ENCODE measurements around the gene GALNT2.
A peak's percentile ranks its signal among the peaks of the same experiment; 100 is the strongest.

Gene GALNT2

DNA sequence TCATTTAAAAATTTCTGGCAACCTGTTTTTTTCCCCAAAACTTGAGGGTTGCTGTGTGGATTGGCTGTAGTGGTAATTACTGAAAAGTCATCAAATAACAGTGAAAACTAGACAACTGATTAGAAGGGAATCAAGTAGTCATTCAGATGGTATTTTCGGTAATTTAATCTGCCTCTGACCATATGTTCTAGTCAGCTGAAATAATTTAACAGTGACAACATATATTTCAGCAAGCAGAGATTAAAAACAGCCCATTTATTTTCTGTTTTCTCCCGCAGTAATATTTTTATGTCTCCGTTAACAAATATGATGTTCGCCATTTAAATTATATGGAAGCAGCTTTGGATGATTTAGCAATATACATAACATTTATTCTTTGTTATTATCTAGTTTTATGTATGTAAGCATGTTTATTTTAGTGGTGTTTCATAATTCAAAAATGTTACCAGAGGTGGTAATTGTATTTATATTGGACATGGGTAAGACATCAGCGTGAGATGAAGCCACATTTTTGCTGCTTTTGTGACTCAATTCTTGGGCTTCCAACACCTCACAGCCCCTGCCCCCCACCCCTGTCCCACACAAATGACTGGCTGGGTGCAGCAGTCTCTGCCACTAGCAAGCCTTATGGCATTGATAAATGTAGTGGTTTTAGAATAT lies 104.4 kb downstream of the GALNT2 start:
- no peak for DNase-seq

DNA sequence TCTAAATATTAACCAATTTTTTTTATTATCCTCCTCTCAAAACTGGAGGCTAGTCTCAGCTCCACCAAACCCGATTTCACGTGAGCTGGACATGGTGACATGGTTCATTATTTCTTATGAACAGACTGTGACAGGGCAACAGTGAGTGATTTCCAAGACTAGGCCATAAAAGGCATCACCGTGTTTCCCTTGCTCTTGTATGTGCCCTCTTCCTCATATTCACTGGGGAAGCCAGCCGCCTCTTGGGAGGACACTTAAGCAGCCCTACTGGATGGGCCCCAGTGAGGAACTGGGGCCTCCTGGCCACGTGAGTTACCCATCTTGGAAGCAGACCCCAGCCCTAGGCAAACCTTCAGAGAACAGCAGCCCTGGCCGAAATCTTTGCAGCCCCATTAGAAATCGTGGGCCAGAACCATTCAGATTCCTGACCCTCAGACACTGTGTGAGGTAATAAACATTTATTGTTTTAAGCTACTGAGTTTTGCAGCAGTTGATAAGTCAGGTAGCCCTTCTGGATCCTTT lies 105.0 kb downstream of the GALNT2 start:
- no peak for DNase-seq

DNA sequence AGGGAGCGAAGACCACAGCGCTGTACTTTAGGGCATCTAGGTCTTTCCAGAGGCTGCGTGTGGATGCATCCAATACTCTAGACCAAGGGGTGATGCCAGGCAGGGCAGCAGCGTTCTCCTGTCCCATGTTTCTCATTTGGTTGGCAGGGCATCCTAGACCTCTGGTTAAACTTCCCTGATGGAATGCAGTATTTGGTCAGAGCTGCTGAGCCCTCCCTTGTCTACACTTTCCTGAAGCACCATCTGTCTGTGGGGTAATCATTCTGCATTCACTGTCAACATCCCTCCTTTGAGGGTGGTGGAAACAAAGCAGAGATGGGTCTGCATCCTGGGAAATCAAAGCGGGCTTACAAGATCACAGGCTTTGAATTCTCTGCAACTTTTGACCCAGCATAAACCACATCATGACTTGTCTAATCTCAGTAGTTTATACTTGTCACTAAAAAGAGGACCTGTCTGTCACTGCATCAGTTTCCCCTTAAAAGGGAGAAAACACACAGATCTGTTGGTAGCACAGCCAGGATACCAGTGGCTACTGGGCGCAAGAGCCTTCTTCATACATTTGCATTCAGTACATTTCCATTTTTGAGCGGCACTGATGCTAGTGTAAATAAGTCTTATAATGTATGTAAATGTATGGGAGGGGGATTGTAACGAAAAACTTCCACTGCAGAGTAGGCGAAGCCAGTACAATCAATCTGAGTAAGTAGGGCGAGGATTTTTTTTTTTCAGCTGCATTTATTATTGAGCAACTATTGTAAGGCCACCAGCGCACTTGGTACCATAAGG lies 106.3 kb downstream of the GALNT2 start:
- no peak for DNase-seq

DNA sequence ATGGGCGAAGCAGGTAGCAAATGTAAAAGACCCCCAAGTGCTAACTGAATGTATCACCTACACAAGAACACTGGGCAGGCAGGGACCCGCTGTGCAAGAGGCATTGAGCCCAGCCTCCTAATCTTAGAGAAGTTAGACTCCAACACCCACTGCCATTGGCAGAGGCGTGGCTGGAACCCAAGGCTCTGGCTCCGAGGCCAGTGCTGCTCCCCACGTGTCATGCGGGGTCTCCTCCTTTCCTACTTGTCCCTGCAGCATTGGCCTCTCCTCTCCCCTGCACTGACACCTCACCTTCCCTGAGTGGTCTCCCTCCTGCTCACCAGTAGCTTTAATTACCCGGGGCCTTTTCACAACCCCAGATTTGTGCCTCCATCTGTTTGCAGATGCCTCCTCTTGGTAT lies 107.0 kb downstream of the GALNT2 start:
- no peak for DNase-seq

DNA sequence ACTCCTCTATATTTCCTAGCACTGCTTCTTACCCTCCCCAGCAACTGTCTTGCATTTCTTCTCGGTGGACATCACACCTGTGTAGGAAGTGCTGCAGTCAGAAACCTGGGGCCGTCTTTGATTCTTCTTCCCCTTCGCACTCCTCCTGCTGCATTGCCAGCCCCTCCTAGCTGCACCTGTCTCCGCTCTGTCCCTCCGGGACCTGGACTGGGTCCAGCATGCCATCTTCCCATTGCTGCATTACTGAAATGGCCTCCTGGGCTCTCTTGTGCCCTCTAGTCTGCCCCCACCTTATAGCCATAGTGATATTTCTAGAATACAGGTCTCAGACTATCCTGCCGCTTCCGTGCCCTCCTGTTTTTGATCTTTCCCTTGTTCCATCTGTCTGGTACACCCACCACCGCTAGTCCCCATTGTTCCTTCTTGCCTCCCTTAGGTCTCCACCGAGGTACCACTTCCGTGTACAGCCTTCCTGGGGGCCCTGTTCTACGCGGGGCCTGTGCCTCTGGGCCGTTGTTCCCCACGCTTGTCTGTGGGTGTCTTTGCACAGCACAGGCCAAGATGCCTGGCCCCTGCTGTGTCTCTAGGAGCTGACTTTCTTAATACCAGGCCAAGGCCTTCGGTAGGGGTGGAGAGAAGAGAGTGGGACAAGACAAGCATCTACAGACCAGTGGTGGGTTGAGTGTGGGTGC lies 107.6 kb downstream of the GALNT2 start:
- no peak for DNase-seq

DNA sequence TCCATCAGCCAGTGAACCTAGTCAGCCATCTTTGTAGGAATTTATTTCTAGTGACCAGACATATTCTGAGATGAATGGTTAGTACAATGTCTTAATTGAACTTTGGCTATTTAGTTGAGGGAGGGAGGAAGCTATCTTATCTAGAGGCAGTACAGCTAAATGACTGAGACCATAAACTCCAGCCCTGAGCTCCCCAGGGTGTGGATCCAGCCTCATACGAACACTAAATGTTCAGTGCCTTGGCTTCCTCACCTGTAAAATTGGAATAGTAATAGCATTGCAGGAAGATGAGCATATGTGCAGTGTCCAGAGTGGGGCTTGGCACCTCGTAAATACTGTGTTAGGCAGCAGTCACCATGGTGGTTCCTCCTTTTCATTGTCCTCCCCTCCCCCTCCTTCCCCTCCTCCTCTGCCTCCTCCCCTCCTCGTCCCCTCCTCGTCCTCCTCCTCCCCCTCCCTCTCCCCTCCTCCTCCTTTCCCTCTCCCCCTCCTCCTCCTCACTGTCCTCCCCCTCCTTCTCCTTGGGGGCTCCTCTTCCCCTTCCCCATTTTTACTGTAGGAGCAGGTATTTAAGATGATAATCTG lies 108.2 kb downstream of the GALNT2 start:
- DNase-seq: no peak

DNA sequence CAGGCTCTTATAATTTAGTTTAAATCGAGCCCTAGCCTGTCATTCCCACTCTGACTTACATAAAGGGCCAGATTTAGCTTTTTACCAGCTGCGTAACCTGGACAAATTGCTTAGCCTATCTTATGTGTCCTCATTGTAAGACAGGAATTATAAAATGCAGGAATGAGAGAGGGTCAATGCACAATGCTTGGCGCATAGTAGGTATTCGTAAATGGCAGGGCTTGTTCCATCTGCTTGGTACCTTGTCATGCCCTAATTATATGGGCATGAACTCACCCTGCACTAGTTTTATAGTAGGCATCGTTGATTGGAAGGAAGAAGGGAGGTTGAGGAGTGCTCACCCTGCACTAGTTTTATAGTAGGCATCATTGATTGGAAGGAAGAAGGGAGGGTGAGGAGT lies 108.8 kb downstream of the GALNT2 start:
- DNase-seq: no peak

DNA sequence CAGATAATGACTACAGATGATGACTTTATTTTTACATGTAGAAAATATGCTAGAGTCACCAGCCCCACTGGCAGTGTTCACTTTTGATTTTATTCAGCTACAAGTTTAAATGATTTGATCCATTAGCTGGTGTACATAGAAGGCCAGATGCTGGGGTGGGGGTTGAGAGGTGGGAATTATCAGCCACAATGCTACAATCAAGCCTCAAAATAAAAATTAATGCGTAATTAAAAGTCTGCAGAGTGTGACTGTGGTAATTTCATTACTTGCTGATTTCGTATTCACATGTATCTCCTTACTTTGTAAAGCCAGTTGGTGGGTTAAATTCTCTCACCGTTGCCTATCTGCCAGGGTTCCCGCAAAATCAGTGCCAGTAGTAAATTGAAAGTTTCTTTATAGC lies 109.3 kb downstream of the GALNT2 start:
- DNase-seq: no peak

DNA sequence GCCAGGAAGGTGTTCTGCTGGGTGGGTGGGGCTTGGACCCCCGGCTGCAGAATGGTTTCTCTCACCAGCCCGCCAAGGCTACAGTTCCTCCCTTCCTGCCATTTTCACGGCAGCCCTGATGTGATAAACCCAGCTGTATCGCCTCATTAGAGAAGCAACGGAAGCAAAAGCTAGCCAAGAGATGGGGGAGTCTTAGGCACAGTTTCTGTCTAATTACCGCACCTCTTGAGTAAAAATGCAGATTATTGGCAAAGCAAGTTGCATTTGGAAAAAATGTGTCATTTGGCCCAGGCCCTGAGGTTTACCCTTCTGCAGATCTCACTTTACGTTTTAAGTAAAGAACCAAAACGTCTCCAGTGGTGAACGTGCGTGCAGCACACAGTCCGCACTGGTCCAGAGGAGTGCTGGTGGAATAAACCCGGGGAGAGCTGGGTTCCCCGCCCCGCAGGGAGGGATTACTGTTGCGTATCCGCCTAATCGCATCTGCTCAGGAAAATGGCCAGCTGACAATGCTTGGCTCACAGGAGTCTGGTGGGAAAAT lies 109.9 kb downstream of the GALNT2 start:
- DNase-seq: no peak

DNA sequence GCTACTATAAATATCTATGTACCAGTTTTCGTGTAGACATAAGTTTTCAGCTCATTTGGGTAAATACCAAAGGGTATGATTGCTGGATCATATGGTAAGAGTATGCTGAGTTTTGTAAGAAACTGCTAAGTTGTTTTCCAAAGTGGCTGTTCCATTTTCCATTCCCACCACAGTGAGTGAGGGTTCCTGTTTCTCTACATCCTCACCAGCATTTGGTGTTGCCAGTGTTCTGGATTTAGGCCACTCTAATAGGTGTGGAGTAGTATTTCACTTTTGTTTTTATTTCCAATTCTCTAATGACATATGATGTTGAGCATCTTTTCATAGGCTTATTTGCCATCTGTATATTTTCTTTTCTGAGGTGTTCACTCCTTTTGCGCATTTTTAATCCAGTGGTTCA lies 112.2 kb downstream of the GALNT2 start:
- DNase-seq: no peak

DNA sequence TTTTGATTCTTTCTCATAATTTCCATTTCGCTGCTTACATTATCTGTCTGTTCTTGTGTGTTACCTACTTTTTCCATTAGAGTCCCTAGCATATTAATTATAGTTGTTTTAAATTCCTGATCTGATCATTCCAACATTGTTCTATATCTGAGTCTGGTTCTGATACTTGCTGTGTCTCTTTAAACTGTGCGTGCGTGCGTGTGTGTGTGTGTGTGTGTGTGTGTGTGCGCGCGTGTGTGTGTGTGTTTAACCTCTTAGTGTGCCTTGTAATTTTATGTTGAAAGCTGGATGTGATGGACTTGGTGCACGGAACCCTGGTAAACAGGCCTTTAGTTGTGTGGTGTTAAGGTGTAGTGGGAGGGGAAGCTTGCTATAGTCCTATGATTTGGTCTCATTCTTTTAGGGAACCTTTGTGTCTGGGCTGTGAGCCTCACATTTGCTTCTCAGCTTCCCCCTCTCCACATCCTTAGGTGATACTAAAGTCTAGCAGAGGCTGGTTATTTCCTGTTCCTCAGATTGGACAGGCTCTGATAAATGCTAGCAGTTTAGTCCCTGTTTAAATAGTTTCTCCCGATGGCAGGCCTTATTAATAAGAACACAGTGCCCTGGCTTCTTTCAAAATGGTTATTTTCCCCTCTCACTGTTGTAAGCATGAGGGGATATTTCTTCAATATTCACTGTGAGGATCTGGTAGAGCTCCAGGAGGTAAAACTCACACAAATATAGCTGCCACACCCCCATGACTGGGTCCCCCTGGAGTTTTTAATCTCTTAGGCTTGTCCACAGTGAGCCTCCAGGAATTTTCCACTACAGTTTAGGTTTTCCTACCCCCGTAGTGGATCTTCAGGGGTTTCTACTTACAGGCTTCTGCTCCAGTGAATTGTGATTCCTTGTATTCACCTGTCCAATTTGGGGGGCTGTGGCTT lies 118.3 kb downstream of the GALNT2 start:
- DNase-seq: no peak

DNA sequence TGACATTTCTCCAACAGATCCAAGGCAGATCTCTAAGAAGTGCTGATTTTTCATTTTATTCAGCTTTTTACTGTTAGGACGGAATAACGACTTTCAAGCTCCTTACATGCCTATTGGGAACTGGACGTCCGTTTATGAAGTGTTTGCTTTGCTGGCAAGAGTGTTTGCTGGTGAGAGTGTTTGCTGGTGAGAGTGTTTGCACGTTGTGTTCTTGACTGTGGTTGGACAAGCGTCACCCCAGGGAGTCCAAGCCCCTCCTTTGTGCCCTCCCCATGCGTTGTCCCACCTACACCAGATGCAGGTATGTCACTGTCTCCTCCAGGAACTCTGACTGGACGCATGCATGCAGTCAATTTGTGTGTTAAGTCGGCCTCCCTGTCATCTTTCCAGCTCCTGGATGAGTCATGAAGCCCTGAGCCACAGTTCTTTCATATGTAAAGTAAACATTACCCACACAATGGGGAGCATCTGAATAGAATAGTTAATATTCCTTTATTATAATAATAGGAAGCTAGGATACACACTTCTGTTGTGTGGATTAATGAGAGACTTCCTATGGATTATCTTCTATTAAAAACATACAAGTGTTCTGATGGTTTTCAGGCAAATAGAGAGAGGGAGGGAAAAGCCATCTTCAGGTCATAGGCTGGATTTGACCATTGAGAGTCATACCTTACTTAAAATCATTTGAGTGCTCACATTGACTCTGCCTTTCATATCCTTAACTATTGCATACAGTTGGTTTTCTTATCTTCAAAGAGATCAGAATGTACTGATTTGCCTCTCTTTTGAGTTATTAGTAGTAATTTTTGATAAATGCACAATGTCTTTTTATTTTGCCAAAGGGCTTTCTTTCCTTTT lies 119.2 kb downstream of the GALNT2 start:
- no peak for DNase-seq

DNA sequence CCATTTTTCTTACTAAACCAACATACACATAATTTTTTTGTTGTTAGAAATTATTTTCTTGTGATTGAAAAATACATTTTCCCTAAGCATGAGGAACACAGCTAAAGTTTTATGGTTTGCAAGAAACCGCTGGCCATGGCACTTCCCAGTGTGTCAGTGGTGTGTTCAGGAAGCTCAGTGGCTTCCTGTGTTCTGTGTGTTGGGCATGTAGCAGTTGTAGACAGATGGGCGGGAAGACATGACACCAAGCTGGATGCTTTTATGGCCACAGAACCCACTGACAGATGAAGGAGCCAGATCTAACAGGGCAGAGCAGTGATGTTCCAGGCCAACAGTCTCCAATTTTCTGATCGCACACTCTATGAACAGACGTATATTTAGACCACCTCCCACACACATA lies 119.8 kb downstream of the GALNT2 start:
- peak in 1 of 2 donors; percentile 16 for DNase-seq

DNA sequence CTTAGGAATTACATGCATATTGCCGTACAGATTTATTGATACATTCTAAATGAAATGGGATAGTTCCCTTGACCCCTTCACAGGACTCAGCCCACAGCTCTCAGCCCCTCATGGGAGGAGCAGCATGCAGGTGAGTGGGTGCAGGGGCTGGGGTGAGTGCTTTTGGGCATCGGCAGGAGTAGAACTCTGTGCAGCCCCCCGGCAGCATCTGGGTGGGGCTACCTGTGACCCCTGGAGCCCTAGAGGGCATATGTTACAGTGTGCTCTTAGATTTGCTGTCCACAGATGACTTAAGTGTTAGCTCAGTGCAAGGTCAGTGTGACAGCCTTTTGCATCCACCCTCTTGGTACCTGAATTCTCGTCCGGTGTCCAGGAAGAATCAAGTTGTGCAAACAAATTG lies 120.3 kb downstream of the GALNT2 start:
- no peak for DNase-seq

DNA sequence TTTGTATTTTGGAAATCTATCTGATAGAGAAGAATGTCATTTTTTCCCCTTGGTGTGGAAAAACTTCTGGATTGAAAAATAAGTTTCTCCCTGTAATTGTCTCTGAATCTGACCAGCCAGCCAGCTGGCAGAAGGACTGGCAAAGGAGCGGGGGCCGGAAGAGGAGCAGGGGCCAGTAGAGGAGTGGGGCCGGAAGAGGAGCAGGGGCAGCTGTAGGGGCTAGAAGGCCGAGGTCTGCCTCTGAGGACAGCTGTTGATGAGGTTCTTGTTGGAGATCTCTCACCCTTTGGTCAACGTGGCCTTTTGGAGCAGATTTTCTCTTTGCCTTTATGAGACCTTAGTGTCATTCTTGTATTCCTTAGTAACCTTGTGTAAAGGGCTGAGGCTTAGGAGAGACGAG lies 121.8 kb downstream of the GALNT2 start:
- DNase-seq: no peak

DNA sequence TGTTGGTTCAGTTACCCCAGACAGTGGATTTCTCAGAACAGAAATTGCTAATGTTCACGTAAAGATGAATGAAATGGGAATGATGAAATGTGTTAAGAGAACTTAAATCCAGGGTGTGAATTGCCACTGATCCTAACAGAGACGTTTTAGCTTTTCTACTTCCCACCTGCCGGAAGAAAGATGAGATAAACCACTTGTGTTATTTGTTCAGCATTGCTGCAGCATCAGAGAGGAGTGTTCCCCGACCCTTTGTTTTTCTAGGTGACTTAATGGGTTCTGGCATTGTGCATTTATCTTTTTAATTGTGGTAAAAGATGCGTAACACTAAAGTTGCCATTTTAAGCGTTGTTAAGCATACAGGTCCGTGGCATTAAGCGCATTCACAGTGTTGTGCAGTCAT lies 122.3 kb downstream of the GALNT2 start:
- DNase-seq: no peak

DNA sequence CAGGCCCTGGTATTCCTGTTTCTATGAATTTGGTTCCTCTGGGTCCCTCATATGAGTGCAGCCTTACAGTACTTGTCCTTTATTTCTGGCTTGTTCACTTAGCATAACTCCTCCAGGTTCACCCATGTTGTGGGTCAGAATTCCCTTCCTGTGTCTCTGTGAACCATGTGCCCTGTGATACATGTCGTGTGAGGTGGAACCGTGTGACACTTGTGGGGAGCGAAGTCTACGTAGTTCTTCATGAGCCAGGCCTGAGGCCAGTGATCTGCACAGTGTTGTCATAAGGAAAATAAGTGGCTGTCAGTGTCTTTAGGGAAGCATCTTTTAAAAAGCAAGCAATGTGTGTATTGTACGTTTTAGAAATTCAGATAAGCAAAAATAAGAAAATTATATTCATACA lies 122.8 kb downstream of the GALNT2 start:
- no peak for DNase-seq

DNA sequence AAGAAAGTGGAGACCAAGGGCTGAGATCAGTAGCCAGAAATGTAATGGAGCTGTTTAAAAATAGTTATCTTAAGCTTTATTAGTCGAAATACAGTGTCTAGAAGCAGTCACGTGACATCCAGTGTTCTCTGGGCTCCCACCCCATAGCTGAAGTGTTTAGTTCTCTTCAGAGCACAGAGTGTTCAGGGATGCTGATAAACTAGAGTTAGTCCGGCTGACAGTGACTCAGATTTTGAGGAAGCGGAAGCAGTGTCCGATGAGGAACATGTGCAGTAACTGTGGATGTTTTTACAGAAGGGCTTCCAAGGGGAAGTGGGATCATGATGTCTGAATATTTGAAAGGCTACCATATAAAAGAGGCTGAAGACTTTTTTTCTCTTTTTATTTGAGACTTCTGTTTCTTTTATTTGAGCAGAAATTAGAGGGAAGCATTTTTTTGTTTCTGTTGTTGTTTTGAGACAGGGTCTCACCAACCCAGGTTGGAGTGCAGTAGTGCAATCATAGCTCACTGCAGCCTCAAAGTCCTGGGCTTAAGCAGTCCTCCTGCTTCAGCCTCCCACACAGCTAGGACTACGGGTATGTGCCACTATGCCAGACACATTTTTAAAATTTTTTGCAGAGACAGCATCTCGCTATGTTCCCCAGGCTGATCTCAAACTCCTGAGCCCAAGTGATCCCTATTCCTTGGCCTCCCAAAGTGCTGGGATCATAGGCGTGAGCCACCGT lies 124.2 kb downstream of the GALNT2 start:
- DNase-seq: peak; percentile 16 to 55

DNA sequence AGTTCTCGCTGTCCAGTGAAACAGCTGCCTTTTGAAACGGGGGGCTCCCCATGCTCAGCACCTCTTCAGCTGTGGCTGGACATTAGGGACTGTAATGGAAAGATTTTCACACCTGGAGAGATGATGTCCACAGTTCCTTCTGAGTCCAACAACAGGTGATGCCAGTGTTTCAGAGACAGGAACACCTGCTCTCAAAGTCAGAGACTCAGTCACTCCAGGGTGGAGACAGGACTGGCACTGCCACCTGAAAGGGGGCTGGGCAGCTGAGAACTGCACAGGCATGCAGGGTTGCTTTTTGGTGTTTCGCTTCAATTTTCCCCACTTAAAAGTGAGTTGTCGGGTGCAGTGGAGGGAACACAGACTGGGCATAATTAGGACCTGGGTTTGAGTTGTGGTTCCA lies 124.8 kb downstream of the GALNT2 start:
- no peak for DNase-seq

DNA sequence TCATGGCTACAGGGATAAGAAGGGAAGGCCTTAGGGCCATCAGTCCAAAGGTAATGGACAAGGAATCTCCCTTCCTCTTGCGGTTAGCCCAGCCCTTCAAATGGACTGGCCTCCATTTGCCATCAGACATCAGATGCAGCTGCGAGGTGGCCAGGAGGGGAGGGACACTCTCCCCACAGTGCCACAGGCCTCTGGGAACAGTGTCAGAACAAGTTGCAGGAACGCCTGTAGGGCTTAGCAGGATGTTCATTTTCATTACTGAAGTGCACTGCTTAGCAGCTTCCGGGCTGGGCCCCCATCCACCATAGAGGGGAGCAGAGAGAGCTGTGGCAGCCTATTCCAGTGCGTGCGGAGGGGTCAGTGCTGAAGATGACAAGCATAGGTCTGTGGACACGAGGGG lies 127.5 kb downstream of the GALNT2 start:
- DNase-seq: no peak

Data from CD4-positive, alpha-beta T cell treated with Interferon alpha-2 for 1 hour (primary cell).